Ishikawa (cell line): ENCODE data around the gene GALNT7.
A peak's percentile ranks its signal among the peaks of the same experiment; 100 is the strongest.

Source experiments
- CEBPB ChIP-seq: IDR thresholded peaks from 2 replicates; pipeline ENCODE4 v1.6.1; 2012
- CREB1 ChIP-seq: IDR thresholded peaks from 2 replicates; pipeline ENCODE4 v1.6.1; 2012; ENCODE audit warnings: low read depth
- EGR1 ChIP-seq: IDR thresholded peaks from 2 replicates; pipeline ENCODE4 v1.6.1; 2012
- EP300 ChIP-seq: IDR thresholded peaks from 2 replicates; pipeline ENCODE4 v1.6.1; 2012; ENCODE audit warnings: borderline replicate concordance
- FOXM1 ChIP-seq: IDR thresholded peaks from 2 replicates; pipeline ENCODE4 v1.6.1; 2012; ENCODE audit warnings: low read depth, borderline replicate concordance
- MAX ChIP-seq: IDR thresholded peaks from 2 replicates; pipeline ENCODE4 v1.6.1; 2012
- NFIC ChIP-seq: IDR thresholded peaks from 2 replicates; pipeline ENCODE4 v1.6.1; 2012
- RAD21 ChIP-seq: IDR thresholded peaks from 2 replicates; pipeline ENCODE4 v1.6.1; 2012; ENCODE audit warnings: low read depth
- REST ChIP-seq: IDR thresholded peaks from 2 replicates; pipeline ENCODE4 v1.6.1; 2012; ENCODE audit warnings: low read depth, mild to moderate bottlenecking
- TAF1 ChIP-seq: IDR thresholded peaks from 2 replicates; pipeline ENCODE4 v1.6.1; 2012; ENCODE audit warnings: low read depth, mild to moderate bottlenecking
- TCF12 ChIP-seq: IDR thresholded peaks from 2 replicates; pipeline ENCODE4 v1.6.1; 2012; ENCODE audit warnings: low read depth
- TEAD4 ChIP-seq: IDR thresholded peaks from 2 replicates; pipeline ENCODE4 v1.6.1; 2012
- USF1 ChIP-seq: IDR thresholded peaks from 2 replicates; pipeline ENCODE4 v1.6.1; 2012
- YY1 ChIP-seq: IDR thresholded peaks from 2 replicates; pipeline ENCODE4 v1.6.1; 2012; ENCODE audit warnings: low read depth
- ZBTB7A ChIP-seq: IDR thresholded peaks from 2 replicates; pipeline ENCODE4 v1.6.1; 2012; ENCODE audit warnings: low read depth

GALNT7 gene

GRCh38 chr4:173170182-173170778 is 1.7 kb downstream of the GALNT7 start:
- TF ChIP-seq RAD21: no peak
- TF ChIP-seq TEAD4: 0 out of 2 replicates have a peak, but pooled peaks have one; percentile 4

- TF ChIP-seq RAD21 (peak; percentile 18; the same call in 1 of the 2 replicates), CEBPB (no peak)
Measured at GRCh38 chr4:173171098-173171497, 2.5 kb downstream of the GALNT7 start.

- TF ChIP-seq MAX (no peak), RAD21 (no peak), TCF12 (no peak), REST (no peak), FOXM1 (no peak), CEBPB (no peak), TAF1 (no peak)
Measured at GRCh38 chr4:173171987-173172386, 3.4 kb downstream of the GALNT7 start.

- TF ChIP-seq REST (no peak), RAD21 (no peak), EGR1 (no peak), USF1 (no peak), TAF1 (no peak), CEBPB (no peak), CREB1 (no peak), NFIC (no peak), TEAD4 (no peak), YY1 (no peak), ZBTB7A (no peak), MAX (no peak), FOXM1 (no peak), EP300 (no peak), TCF12 (no peak)
Measured at GRCh38 chr4:173174184-173174583, 5.6 kb downstream of the GALNT7 start.

- TF ChIP-seq CEBPB (peak; percentile 68), RAD21 (no peak)
Measured at GRCh38 chr4:173174594-173175012, 6.0 kb downstream of the GALNT7 start.

- TF ChIP-seq YY1 (no peak), REST (no peak), FOXM1 (no peak), CEBPB (no peak), TAF1 (no peak), ZBTB7A (no peak), USF1 (no peak), EGR1 (no peak), CREB1 (no peak), RAD21 (no peak), TEAD4 (no peak), NFIC (no peak), TCF12 (no peak)
Measured at GRCh38 chr4:173176010-173176409, 7.4 kb downstream of the GALNT7 start.
